Neural cell (in vitro differentiated cells): ENCODE measurements around the gene COL4A2. TPM values are rescaled to one million over a fixed set of nuclear protein-coding genes. Genes with fewer than 3 reads are reported as not detected.

Source experiments
- H2AFZ ChIP-seq: fragments of 200-600, 300-800 bp; sonication (generic), shearing (Covaris generic); 2 replicates; pipeline ENCODE4 v1.6.0; 2014; ENCODE audit warnings: low read depth, mild to moderate bottlenecking, antibody characterized with exemption, low read length, moderate library complexity
- H3F3A ChIP-seq: fragments of 200-600 bp; shearing (Covaris generic); 2 replicates; pipeline ENCODE4 v1.6.1; 2016; ENCODE audit warnings: mild to moderate bottlenecking, moderate library complexity, mixed read lengths, antibody characterized with exemption, low read length; ENCODE audit not compliant: insufficient read depth, poor library complexity, severe bottlenecking
- H3K27ac ChIP-seq: fragments of 200-600, 300-800 bp; sonication (generic), shearing (Covaris generic); 2 replicates; pipeline ENCODE4 v1.5.1; 2014; ENCODE audit warnings: mild to moderate bottlenecking, low read length, moderate library complexity
- H3K27me3 ChIP-seq: fragments of 300-800, 200-600 bp; sonication (generic), shearing (Covaris generic); 2 replicates; pipeline ENCODE4 v1.6.0; 2014; ENCODE audit warnings: mild to moderate bottlenecking, low read depth, low read length, moderate library complexity; ENCODE audit not compliant: insufficient read depth
- H3K36me3 ChIP-seq: fragments of 300-800, 200-600 bp; sonication (generic), shearing (Covaris generic); 2 replicates; pipeline ENCODE4 v1.5.1; 2014; ENCODE audit warnings: mild to moderate bottlenecking, antibody characterized with exemption, low read length, moderate library complexity; ENCODE audit not compliant: insufficient read depth
- H3K4me2 ChIP-seq: fragments of 300-800, 200-600 bp; sonication (generic), shearing (Covaris generic); 2 replicates; pipeline ENCODE4 v1.6.0; 2014; ENCODE audit warnings: mild to moderate bottlenecking, low read length
- H3K4me3 ChIP-seq: fragments of 300-800, 200-600 bp; sonication (generic), shearing (Covaris generic); 2 replicates; pipeline ENCODE4 v1.5.1; 2014; ENCODE audit warnings: mild to moderate bottlenecking, low read length, moderate library complexity
- H3K79me2 ChIP-seq: fragments of 200-600 bp; shearing (Covaris generic); replicated peaks from 2 replicates; pipeline ENCODE4 v1.6.0; 2014; ENCODE audit warnings: mild to moderate bottlenecking, low read length, moderate library complexity; ENCODE audit not compliant: insufficient read depth
- H3K9ac ChIP-seq: fragments of 300-800, 200-600 bp; sonication (generic), shearing (Covaris generic); 2 replicates; pipeline ENCODE4 v1.6.1; 2016; ENCODE audit warnings: mild to moderate bottlenecking, low read length, mixed read lengths
- H3K9me2 ChIP-seq: fragments of 200-600 bp; shearing (Covaris generic); 2 replicates; pipeline ENCODE4 v1.6.1; 2016; ENCODE audit warnings: mild to moderate bottlenecking, low read length, mixed read lengths; ENCODE audit not compliant: insufficient read depth
- H3K9me3 ChIP-seq: fragments of 200-600, 300-800 bp; sonication (generic), shearing (Covaris generic); 2 replicates; pipeline ENCODE4 v1.6.1; 2016; ENCODE audit warnings: mild to moderate bottlenecking, mixed run types, low read length, moderate library complexity, mixed read lengths
- H4K20me1 ChIP-seq: fragments of 200-600 bp; shearing (Covaris generic); 2 replicates; pipeline ENCODE4 v1.6.1; 2016; ENCODE audit warnings: mild to moderate bottlenecking, mixed run types; ENCODE audit not compliant: insufficient read depth
- CTCF ChIP-seq: fragments of 450-650 bp; IDR thresholded peaks from 2 replicates; pipeline ENCODE4 v1.5.1; 2014; ENCODE audit warnings: antibody characterized with exemption, mild to moderate bottlenecking, moderate library complexity; ENCODE audit not compliant: poor library complexity, severe bottlenecking
- EP300 ChIP-seq: fragments of 450-650 bp; conservative IDR thresholded peaks from 2 replicates; pipeline ENCODE4 v1.6.1; 2014; ENCODE audit warnings: antibody characterized with exemption, mild to moderate bottlenecking, moderate library complexity; ENCODE audit not compliant: poor library complexity, severe bottlenecking
- EZH2 ChIP-seq: fragments of 200-600, 300-800 bp; shearing (Covaris generic), sonication (generic); IDR thresholded peaks from 2 replicates; pipeline ENCODE4 v1.6.1; 2014; ENCODE audit warnings: antibody characterized with exemption, low read length, borderline replicate concordance, mild to moderate bottlenecking; ENCODE audit not compliant: insufficient read depth, poor library complexity, severe bottlenecking
- MXI1 ChIP-seq: fragments of 450-650 bp; conservative IDR thresholded peaks from 2 replicates; pipeline ENCODE4 v1.6.1; 2014; ENCODE audit warnings: antibody characterized with exemption, mild to moderate bottlenecking; ENCODE audit not compliant: poor library complexity, severe bottlenecking
- POLR2AphosphoS5 ChIP-seq: IDR thresholded peaks from 2 replicates; pipeline ENCODE4 v1.6.1; 2012
- RAD21 ChIP-seq: fragments of 450-650 bp; conservative IDR thresholded peaks from 2 replicates; pipeline ENCODE4 v1.6.1; 2014; ENCODE audit warnings: antibody characterized with exemption, mild to moderate bottlenecking, moderate library complexity
- REST ChIP-seq: IDR thresholded peaks from 2 replicates; pipeline ENCODE4 v1.6.1; 2012; ENCODE audit warnings: borderline replicate concordance
- SMC3 ChIP-seq: fragments of 450-650 bp; conservative IDR thresholded peaks from 2 replicates; pipeline ENCODE4 v1.6.1; 2014; ENCODE audit warnings: antibody characterized with exemption, mild to moderate bottlenecking, moderate library complexity; ENCODE audit not compliant: poor library complexity
- TAF1 ChIP-seq: IDR thresholded peaks from 2 replicates; pipeline ENCODE4 v1.6.1; 2012; ENCODE audit warnings: low read depth
- polyA plus RNA-seq: library from polyadenylated mRNA; depleted of rRNA; stranded (reverse); fragments of >200 nt; gene quantifications from 2 replicates; pipeline ENCODE4 v1.2.3, GENCODE V29; 2014

COL4A2 gene
- polyA plus RNA-seq, 1 donor from 2014 or later = 30.8 TPM

GRCh38 chr13:110416131-110417025, 109.3 kb downstream of the COL4A2 start:
- Histone ChIP-seq H3K27ac (no peak overlapping the region), H3K79me2 (no peaks in the 10 kb centered on the region), H3K9me2 (no peaks in the 10 kb centered on the region), H3K4me3 (no peak overlapping the region), H3K36me3 (no peaks in the 10 kb centered on the region), H3K9me3 (no peaks in the 10 kb centered on the region), H3K9ac (no peak overlapping the region), H3K27me3 (no peaks in the 10 kb centered on the region), H4K20me1 (no peaks in the 10 kb centered on the region), H3F3A (no peaks in the 10 kb centered on the region), H2AFZ (no peak overlapping the region), H3K4me2 (no peak overlapping the region)
- TF ChIP-seq EZH2 = no peak
- no peak for TF ChIP-seq EP300
- no peak for TF ChIP-seq RAD21
- TF ChIP-seq REST = no peak
- no peak for TF ChIP-seq SMC3
- no peak for TF ChIP-seq CTCF

- Histone ChIP-seq H3K4me2 (no peak overlapping the region), H4K20me1 (no peaks in the 10 kb centered on the region), H3K9me3 (no peaks in the 10 kb centered on the region), H2AFZ (no peak overlapping the region), H3F3A (no peaks in the 10 kb centered on the region), H3K4me3 (no peak overlapping the region), H3K27me3 (no peaks in the 10 kb centered on the region), H3K9me2 (no peaks in the 10 kb centered on the region), H3K9ac (no peak overlapping the region), H3K79me2 (no peaks in the 10 kb centered on the region), H3K36me3 (no peaks in the 10 kb centered on the region), H3K27ac (no peak overlapping the region)
- TF ChIP-seq POLR2AphosphoS5 (no peak), REST (no peak), MXI1 (no peak), RAD21 (no peak), SMC3 (no peak), EP300 (no peak), EZH2 (no peak), CTCF (no peak), TAF1 (no peak)
These were observed 111.9 kb downstream of the COL4A2 start for GRCh38 chr13:110418944-110419343.
